ENCODE measurements around the gene ZNF496. TPM values are rescaled to one million over a fixed set of nuclear protein-coding genes. Genes with fewer than 3 reads are reported as not detected.

ZNF496 gene
- total and polyA plus RNA-seq, 2 of the 4 experiments (the other 2 are of a cell fraction) = 11.7 to 16.2 TPM

- H2BK5ac ChIP-seq (ENCODE audit: low read depth, low read length, poor library complexity, severe bottlenecking) = no peak overlapping the region
- intact Hi-C loops (cut with micrococcal nuclease) (no loop called here), dilution Hi-C loops (cut with HindIII; ENCODE audit: low sequenced_read_pairs, unreplicated experiment) (no loop called here), in situ Hi-C loops (cut with MboI; ENCODE audit: low sequenced_read_pairs) (loop anchor here (5.0 kb wide), 1 partner anchor 47 kb away; no protein-coding TSS in a partner anchor)
- H3K27me3 ChIP-seq (ENCODE audit: control insufficient read depth, insufficient read depth, low read length) = no peaks in the 10 kb centered on the region
- H3K4me2 ChIP-seq (ENCODE audit: low read depth, low read length) = no peak overlapping the region
- CTCF ChIA-PET = interaction anchor here (1.4 kb wide), 1 partner anchor 32 kb away, joined by 15 read pairs; no protein-coding TSS in a partner anchor
- peaks cover 18 to 26% of the 10 kb centered on the region in 2 experiments for H3K79me1 ChIP-seq (ENCODE audit: low read depth in 1 of 2, low read length in 2 of 2)
- H4K91ac ChIP-seq (ENCODE audit: insufficient read depth, low read depth, low read length) = no peak overlapping the region
- no peak overlapping the region for H3K4me3 ChIP-seq (ENCODE audit: insufficient read depth, low read depth, low read length)
- peaks cover 52% of the 10 kb centered on the region for H3K36me3 ChIP-seq (ENCODE audit: control insufficient read depth, insufficient read depth, low read length)
- DNase-seq = no peak
- H2AFZ ChIP-seq (replicated peaks; ENCODE audit: low read length, poor library complexity) = no peak overlapping the region
- no peak overlapping the region for H3K18ac ChIP-seq (ENCODE audit: low read depth, low read length)
- no peak overlapping the region for H3K14ac ChIP-seq (replicated peaks; ENCODE audit: low read depth, low read length)
- H2BK120ac ChIP-seq (ENCODE audit: low read depth, low read length) = no peak overlapping the region
- H4K20me1 ChIP-seq (ENCODE audit: insufficient read depth, low read length) = peaks cover 5% of the 10 kb centered on the region; the same call in 1 of the 2 replicates
- no peaks in the 10 kb centered on the region for H3K9me3 ChIP-seq (ENCODE audit: control insufficient read depth, insufficient read depth, low read length)
- H3K9me1 ChIP-seq (ENCODE audit: insufficient read depth, low read length) = peaks cover 5% of the 10 kb centered on the region
- no peak overlapping the region for H2AK9ac ChIP-seq (replicated peaks; ENCODE audit: low read depth, low read length, poor library complexity)
- TF ChIP-seq, protein P1, sequence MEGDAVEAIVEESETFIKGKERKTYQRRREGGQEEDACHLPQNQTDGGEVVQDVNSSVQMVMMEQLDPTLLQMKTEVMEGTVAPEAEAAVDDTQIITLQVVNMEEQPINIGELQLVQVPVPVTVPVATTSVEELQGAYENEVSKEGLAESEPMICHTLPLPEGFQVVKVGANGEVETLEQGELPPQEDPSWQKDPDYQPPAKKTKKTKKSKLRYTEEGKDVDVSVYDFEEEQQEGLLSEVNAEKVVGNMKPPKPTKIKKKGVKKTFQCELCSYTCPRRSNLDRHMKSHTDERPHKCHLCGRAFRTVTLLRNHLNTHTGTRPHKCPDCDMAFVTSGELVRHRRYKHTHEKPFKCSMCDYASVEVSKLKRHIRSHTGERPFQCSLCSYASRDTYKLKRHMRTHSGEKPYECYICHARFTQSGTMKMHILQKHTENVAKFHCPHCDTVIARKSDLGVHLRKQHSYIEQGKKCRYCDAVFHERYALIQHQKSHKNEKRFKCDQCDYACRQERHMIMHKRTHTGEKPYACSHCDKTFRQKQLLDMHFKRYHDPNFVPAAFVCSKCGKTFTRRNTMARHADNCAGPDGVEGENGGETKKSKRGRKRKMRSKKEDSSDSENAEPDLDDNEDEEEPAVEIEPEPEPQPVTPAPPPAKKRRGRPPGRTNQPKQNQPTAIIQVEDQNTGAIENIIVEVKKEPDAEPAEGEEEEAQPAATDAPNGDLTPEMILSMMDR (conservative IDR thresholded peaks at IDR 0.05; ENCODE audit: low read depth, low read length) = no peak
- TF ChIP-seq USF2 (IDR thresholded peaks at IDR 0.05; ENCODE audit: low read depth, low read length) = no peak
- TF ChIP-seq ELK1 (IDR thresholded peaks at IDR 0.05; ENCODE audit: borderline replicate concordance, low read depth, low read length) = no peak
- no peak for TF ChIP-seq MXI1 (IDR thresholded peaks at IDR 0.05; ENCODE audit: borderline replicate concordance, low read depth, low read length)
- TF ChIP-seq CEBPB (IDR thresholded peaks at IDR 0.05; ENCODE audit: low read depth, low read length) = no peak
- 100% methylated on average over 1 of the region's 2 CpGs; no CpG with 5 or more reads in 1 of the 2 experiments for WGBS, 2 experiments (ENCODE audit: extremely low coverage in 2 of 2, insufficient read length in 1 of 2)
- H3K4me1 ChIP-seq (ENCODE audit: control insufficient read depth, insufficient read depth, low read length) = no peaks in the 10 kb centered on the region
- H2BK15ac ChIP-seq (ENCODE audit: low read depth, low read length) = no peak overlapping the region
- no peak overlapping the region for H4K5ac ChIP-seq (ENCODE audit: low read depth, low read length)
- no peak overlapping the region for H3K23ac ChIP-seq (ENCODE audit: low read depth, low read length)
- H3K27ac ChIP-seq (ENCODE audit: insufficient read depth, low read length) = no peak overlapping the region
- no peak overlapping the region for H3K56ac ChIP-seq (ENCODE audit: extremely low read depth, insufficient read depth, low read length)
- H2AK5ac ChIP-seq (ENCODE audit: low read depth, low read length) = no peak overlapping the region
- H3K4ac ChIP-seq (ENCODE audit: low read depth, low read length) = no peak overlapping the region
- POLR2A ChIA-PET (ENCODE audit: unreplicated experiment) = no interaction called here
- no peak for ATAC-seq (ENCODE audit: low read depth)
- H4K8ac ChIP-seq (ENCODE audit: low read depth in 2 of 2, low read length in 2 of 2) = no peak overlapping the region
- H2BK20ac ChIP-seq (ENCODE audit: low read depth, low read length) = no peak overlapping the region
- H3K9ac ChIP-seq (ENCODE audit: low read depth, low read length) = no peak overlapping the region
- no TSS peak for BruUV-seq (replicated peaks)
These were observed 6.7 kb downstream of the ZNF496 start for GRCh38 chr1:247324923-247325322.
